AG09309 (cell line): Measurements from ENCODE around the gene HJURP.

Source experiments
- DNase-seq: peaks from one replicate; pipeline ENCODE4 v3.0.0-alpha.2; 2010; ENCODE audit warnings: low read depth
- H3K4me3 ChIP-seq: 2 replicates; pipeline ENCODE4 v1.5.1; 2011; ENCODE audit warnings: mild to moderate bottlenecking, low read depth, low read length, moderate library complexity; ENCODE audit not compliant: control insufficient read depth
- CTCF ChIP-seq: IDR thresholded peaks from 2 replicates; pipeline ENCODE4 v1.5.1; 2011; ENCODE audit warnings: mild to moderate bottlenecking, low read depth, low read length, inconsistent platforms; ENCODE audit not compliant: insufficient read depth, control insufficient read depth; ENCODE audit errors: missing control alignments

HJURP gene

GRCh38 chr2:233831861-233832260 lies 22.5 kb downstream of the HJURP start:
- H3K4me3 ChIP-seq, result no peak overlapping the region
- no peak for DNase-seq
- no peak for TF ChIP-seq CTCF

- no peak overlapping the region for H3K4me3 ChIP-seq
- no peak for TF ChIP-seq CTCF
- DNase-seq, result no peak
Measured at GRCh38 chr2:233831011-233831721, 23.2 kb downstream of the HJURP start.

GRCh38 chr2:233830111-233830802 lies 24.1 kb downstream of the HJURP start:
- H3K4me3 ChIP-seq, result no peak overlapping the region
- no peak for DNase-seq
- no peak for TF ChIP-seq CTCF

- no peak for TF ChIP-seq CTCF
- H3K4me3 ChIP-seq, result no peak overlapping the region
- DNase-seq, result no peak
Measured at GRCh38 chr2:233829193-233830110, 24.9 kb downstream of the HJURP start.

DNA sequence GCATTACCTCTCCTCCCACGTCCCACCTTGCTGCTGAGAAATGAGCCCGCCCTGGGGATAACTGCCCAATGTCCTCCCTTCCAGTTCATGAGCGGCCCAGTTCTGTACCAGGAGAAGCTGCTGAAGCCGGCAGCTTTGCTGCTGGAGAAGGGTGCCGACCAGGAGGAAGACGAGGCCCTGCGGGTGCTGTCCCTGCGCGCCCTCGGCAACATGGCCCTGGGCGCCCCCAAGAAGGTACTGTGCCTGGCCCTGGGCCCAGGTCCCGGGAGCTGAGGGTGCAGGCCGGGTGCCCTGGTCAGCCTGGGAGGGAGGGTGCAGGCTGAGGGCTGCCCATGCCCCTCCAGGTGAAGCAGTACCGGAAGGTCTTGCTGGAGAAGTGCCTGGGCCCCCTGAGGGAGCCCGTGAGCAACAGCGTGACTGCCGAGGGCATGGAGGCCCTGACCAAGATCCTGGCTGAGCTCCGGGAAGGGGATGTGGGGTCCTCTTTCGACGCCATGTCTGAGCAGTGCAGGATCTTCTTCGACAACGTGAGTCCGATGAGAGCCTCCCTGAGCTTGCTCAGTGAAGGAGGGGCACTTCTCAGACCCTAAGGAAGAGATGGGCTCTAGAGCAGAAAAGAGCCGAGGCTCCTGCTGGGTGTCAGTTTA lies 25.7 kb downstream of the HJURP start:
- no peak overlapping the region for H3K4me3 ChIP-seq
- no peak for TF ChIP-seq CTCF
- DNase-seq, result no peak

GRCh38 chr2:233824373-233824772 lies 30.0 kb downstream of the HJURP start:
- TF ChIP-seq CTCF, result no peak
- no peak overlapping the region for H3K4me3 ChIP-seq
- DNase-seq, result no peak
